ENCODE data around the gene TTC28.

Gene TTC28

DNA sequence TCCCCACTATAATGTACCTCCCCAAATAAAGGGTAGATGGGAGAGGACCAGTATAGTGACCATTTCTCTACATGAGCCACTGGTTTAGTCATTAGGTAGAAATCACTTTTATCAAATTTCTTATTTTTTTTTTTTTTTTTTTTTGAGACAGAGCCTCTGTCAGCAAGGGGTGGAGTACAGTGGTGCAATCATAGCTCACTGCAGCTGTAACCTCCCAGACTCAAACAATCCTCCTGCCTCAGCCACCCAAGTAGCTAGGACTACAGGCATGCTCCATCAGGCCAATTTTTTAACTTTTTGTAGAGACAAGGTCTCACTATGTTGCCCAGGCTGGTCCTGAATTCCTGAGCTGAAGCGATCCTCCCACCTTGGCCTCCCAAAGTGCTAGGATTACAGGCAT lies 322.4 kb downstream of the TTC28 start:
- no peak for TF ChIP-seq ZNF274 (IDR thresholded peaks at IDR 0.05; ENCODE audit: low read depth, low read length)
- no peak overlapping the region for H3K4me3 ChIP-seq (ENCODE audit: low read length)

DNA sequence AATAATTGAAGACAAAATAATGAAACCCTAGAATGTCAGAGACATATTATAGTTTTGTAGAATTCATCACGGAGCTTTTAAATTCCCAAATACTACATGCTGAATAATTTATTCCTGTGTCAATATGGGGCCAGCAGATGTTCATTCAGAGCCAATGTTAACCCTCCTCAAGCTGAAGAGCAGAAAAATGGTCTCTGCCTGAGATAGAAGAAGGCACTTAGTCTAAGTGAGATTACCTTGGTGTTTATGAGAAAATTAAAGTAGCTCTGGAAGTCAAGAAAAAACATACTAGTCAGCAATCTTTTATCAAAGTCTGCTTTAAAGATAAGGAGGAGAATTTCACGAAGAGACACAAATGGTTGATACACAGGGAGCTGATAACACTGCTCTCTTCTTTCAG lies 328.2 kb downstream of the TTC28 start:
- no peak overlapping the region for H3K4me3 ChIP-seq (ENCODE audit: low read length)
- TF ChIP-seq ZNF274 (IDR thresholded peaks at IDR 0.05; ENCODE audit: low read depth, low read length) = no peak

DNA sequence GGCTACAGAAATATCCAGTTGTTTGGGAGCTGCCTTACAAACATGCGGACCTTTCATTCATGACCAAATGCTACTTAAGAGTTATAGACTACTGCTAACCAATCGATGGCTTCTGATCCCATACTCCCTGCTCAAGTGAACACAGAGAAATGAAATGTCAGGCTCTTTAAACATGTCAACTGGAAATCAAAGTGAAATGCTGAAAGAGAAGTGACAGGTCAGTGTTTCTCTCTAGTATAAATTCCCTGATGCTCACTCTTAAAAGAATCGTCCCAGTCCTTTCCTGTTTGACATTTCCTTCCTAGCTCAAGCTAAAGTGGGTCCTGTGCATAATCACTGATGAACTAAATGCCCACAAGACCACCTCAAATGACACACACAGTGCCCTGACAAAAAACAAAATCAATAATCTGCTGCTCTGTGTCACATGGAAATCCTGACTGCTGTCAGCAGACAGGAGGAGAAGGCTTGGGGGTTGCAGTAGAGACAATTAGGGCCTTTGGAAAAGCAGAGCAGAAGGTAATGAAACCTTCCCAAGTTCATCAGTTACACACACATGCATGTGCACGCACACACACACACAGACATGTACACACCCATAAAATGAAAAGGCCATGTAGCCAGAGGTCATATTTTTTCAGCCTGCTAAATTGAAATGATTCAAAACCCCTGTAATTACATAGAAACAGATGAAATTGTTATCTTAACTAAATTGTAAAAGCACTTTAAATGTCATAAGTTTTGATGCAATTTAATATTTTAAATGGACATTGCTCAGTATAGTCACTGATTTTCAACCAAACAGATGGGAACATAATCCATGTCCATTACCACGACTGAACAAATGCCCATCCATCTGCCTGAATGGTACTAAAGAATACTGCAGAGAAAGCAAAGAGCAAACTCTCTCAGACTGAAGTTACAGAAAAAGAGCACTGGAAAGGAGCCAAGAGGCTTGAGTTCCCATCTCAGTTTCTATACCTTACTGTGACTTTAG lies 330.7 kb downstream of the TTC28 start:
- TF ChIP-seq ZNF274 (IDR thresholded peaks at IDR 0.05; ENCODE audit: low read depth, low read length) = no peak
- no peak overlapping the region for H3K4me3 ChIP-seq (ENCODE audit: low read length)

DNA sequence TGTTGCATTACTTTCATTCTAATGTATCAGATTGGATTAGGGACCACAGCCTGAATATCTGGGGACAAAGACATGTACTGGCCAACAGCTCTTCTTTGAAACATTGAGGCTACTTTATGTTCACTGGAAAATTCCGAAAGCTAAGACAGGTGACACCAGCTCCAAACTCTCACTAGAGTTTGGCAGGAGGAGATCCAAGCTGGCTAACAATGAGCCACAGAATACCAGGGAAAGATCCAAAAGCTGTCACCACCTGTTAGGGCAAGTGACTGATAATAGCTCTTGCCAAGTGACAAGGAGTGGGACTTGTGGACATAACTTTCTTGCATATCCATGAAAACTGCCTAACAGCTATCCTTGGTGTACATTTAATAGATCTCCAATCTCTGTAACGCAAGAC lies 333.3 kb downstream of the TTC28 start:
- no peak overlapping the region for H3K4me3 ChIP-seq (ENCODE audit: low read length)
- TF ChIP-seq ZNF274 (IDR thresholded peaks at IDR 0.05; ENCODE audit: low read depth, low read length) = no peak

DNA sequence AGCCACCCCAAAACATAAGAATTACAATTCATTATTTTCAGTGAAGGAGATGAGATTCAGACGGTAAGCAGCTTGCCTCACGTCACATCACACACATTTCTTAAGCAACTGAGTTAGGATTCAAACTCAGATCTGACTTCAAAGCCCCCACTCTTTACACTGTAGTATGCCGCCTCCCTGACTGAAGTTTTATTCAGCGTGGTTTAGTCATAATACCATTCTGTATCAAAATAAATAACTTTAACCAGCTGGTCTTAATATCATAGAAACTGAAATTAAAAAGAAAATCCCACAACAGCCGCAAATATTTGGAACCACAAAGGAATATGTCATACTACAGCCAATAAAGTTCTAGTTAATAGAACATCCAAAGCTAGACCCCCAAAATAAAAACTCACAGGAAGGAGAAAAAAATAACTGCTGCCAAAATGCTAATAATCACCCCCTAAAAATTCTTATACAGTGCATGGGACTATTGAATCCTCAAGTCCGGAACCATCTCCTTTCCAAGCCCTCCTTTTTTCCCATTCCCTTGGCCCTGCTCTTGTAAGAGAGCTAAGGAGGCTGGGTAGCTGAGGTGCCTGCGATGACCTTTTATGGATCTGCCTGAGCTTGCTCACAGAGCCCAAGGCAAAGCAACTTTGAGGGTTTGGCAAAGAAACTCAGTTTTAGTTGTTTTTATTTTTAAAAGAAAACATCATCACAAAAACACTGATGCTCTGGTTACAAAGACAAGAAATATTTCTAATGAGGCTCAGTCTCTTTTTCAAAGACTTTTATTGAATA lies 334.5 kb downstream of the TTC28 start:
- no peak for TF ChIP-seq ZNF274 (IDR thresholded peaks at IDR 0.05; ENCODE audit: low read depth, low read length)
- no peak overlapping the region for H3K4me3 ChIP-seq (ENCODE audit: low read length)

DNA sequence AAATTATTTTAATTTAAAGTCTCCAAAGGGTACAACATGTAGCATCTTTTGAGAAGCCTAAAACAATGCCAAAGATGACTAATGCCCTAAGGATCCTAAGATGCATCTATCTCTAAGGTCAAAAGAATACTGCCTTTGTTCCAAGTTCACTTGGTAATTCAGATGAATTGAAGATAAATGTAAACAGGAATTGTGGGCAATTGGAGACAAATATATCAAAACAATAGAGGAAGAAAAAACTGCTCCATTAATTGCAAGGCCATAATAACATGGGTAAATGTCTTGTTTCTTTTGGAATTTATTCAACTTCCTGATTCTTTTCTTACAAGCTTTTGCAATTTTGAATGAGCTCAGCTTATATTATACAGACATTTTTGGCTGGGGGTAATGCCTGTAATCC lies 338.6 kb downstream of the TTC28 start:
- TF ChIP-seq ZNF274 (IDR thresholded peaks at IDR 0.05; ENCODE audit: low read depth, low read length) = no peak
- H3K4me3 ChIP-seq (ENCODE audit: low read length) = no peak overlapping the region

DNA sequence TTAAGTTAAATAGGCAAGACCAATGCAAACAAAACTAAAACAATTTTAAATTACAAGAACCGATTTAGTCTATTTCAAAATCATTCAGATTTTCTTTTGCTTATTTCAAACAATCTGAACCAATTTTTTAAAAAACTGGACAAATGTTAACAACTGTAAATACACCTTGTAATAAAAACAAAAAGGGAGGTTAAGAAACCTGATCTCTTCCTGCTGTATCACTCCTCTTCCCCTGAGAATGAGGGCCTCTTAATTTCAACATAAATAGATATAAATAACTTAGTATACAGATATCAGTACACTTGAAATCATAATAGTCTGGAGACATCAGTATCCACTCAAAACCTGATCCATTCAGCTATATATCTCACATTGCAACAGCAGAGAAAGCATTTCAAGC lies 346.6 kb downstream of the TTC28 start:
- TF ChIP-seq ZNF274 (IDR thresholded peaks at IDR 0.05; ENCODE audit: low read depth, low read length) = no peak
- H3K4me3 ChIP-seq (ENCODE audit: low read length) = no peak overlapping the region

DNA sequence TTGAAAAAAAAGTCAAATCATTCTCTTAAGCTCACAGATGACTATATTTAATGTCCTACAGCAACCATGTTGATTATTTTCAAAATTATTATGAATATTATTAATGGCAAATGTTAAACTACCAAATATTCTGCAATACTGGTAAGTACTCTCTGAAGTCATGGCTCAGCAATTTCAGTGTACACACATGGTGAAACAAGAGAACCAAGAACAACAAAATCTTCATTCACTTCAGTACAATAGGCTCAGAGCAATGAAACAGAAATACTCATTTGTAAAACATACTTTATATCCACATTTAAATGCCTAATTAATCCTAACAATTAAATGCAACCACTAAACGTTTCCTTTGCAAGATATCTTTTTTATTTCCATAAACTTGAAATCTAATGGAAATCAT lies 347.2 kb downstream of the TTC28 start:
- H3K4me3 ChIP-seq (ENCODE audit: low read length) = no peak overlapping the region
- no peak for TF ChIP-seq ZNF274 (IDR thresholded peaks at IDR 0.05; ENCODE audit: low read depth, low read length)

DNA sequence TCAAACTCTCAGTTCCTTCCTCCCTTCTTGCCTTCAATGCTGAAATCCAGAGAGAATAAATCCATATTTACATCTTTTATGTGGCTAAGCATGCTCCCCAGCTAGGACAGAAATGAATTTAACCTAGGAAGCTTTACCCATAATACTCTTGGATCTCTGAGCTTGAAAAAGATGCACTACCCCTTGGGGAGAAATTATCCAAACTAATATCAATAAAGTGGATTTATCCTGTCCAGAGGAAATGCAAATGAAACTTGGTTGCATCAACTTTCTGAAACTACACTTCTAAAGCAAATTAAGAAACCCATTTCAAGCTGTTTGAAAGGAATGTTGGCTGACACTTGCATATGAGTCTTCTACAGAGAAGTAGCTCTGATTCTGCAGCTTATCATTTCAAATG lies 347.9 kb downstream of the TTC28 start:
- no peak for TF ChIP-seq ZNF274 (IDR thresholded peaks at IDR 0.05; ENCODE audit: low read depth, low read length)
- no peak overlapping the region for H3K4me3 ChIP-seq (ENCODE audit: low read length)

DNA sequence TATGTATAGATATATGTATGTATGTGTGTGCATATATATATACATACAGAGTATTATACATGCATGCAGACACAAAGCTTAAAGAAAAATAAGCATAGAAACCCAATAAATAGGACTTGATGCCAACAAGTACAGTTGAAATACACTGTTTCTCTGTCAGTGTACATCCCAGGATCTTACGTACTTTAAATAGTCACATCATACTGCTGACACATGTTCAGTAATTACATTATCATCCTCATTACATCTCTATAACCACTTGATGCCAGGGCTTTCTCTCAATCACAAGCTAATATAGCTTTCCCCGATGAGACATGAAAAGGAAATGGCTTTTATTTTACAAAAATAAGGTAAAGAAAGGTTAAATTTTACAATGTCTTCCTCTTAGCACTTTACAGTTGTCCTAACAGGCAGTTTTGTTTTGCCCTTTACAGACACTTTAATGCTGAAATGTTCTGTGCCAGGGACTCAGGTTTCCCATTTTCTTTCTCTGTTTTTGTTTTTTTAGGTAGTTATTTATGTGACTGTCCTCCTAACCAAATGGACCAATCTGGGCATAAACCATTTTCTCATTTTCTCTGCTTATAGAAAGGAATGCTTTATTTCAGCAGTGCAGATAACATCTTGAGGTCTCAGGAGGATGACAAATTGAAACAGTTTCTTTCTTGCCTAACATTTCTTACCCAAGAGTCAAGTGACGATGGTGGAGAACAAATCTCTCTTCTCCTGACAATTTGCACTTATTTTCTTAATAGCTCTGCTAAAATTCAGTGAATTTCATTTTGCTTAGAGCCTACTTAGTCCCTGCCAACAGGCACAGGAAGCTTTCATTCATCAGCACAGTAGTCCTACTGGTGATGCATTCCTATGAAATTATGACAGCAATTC lies 350.2 kb downstream of the TTC28 start:
- TF ChIP-seq ZNF274 (IDR thresholded peaks at IDR 0.05; ENCODE audit: low read depth, low read length) = no peak
- no peak overlapping the region for H3K4me3 ChIP-seq (ENCODE audit: low read length)

DNA sequence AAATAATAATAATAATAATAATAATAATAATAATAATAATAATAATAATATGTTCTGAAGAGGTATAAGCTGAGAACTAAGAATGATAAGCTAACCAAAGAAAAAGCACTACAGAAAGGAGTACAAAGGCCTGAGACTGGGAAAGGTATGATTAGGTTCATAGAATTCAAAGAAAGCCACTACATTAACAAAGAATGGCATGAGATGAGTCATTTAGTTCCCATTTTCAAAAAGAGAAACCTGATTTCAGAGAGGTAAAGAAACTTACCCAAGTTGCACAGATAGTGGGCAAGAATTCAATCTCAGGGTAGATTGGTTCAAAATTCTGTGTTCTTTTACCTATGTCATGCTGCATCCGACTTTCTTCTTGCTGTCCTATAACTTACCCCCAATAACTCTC lies 350.9 kb downstream of the TTC28 start:
- TF ChIP-seq ZNF274 (IDR thresholded peaks at IDR 0.05; ENCODE audit: low read depth, low read length) = no peak
- no peak overlapping the region for H3K4me3 ChIP-seq (ENCODE audit: low read length)

DNA sequence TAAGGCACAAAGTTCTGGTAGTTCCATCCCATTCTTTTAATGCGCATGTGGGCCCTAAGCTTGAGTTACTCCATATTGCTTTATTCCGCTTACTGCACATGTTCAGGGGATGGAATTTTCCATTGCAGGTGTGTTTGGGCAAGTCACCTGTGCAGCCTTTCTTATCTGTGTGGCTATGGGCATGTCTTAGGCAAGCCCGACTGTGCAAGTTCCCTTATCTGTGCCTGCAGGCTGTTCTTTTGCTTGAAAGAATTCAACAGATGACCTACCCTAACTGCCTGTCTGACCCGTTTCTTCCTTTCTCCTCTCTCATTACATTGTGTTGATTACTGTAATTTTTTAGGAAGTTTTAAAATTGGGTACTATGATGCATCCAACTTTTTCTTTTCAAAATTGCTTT lies 363.6 kb downstream of the TTC28 start:
- H3K4me3 ChIP-seq (ENCODE audit: low read length) = no peak overlapping the region
- no peak for TF ChIP-seq ZNF274 (IDR thresholded peaks at IDR 0.05; ENCODE audit: low read depth, low read length)

DNA sequence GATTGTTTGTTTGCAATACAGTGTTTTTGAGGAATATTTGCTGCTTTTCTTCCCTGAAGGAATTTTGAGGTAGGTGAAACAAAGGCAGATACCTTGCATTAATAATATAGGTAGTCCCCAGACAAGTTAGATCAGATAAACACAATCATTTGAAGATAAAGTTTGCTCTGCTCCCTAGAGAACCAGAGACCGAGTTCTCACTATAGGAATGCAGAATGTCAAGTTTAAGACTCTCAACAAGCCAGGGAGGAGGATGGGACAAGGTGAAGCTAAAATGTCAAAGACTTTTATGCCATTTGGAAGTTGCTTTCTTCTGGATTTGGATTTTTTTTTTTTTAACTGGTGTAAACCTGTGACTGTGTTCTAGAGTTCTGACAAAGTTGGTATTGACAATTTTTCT lies 364.7 kb downstream of the TTC28 start:
- H3K4me3 ChIP-seq (ENCODE audit: low read length) = no peak overlapping the region
- TF ChIP-seq ZNF274 (IDR thresholded peaks at IDR 0.05; ENCODE audit: low read depth, low read length) = no peak

DNA sequence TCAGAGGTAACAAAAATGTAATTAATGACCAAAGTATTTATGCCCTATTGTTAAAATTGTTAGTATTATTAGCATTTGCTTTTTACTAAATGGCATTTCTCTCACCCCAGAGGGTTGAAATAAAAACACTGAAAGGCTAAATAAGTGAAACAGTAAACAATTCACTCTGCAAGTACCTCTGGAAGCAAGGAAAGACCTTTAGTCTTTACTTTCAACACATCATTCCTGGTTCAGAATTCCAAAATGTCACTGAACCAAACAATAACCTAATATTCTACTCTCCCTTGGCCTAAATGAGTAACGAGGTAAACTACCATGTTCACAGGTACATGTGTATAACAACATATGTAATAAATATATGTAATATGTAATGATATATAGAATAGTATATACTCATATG lies 369.3 kb downstream of the TTC28 start:
- TF ChIP-seq ZNF274 (IDR thresholded peaks at IDR 0.05; ENCODE audit: low read depth, low read length) = no peak
- H3K4me3 ChIP-seq (ENCODE audit: low read length) = no peak overlapping the region
